SK-N-MC (cell line): Measurements from ENCODE around the gene ISM1.

Experiments
- DNase-seq: peaks from one replicate; pipeline ENCODE4 v3.0.0-alpha.2; 2011; ENCODE audit warnings: low read depth, low spot score
- H3K27ac ChIP-seq: fragments of 200-600 bp; sonication (generic); 2 replicates; pipeline ENCODE4 v1.5.1; 2016; ENCODE audit warnings: mixed run types
- H3K36me3 ChIP-seq: fragments of 200-600 bp; sonication (generic); 2 replicates; pipeline ENCODE4 v1.6.1; 2017; ENCODE audit warnings: antibody characterized with exemption, low read length, mixed read lengths; ENCODE audit not compliant: insufficient read depth
- H3K4me3 ChIP-seq: fragments of 200-600 bp; sonication (generic); 2 replicates; pipeline ENCODE4 v1.5.1; 2016
- H3K9ac ChIP-seq: fragments of 200-600 bp; sonication (generic); 2 replicates; pipeline ENCODE4 v1.8.0; 2017; ENCODE audit warnings: mixed run types, mixed read lengths; ENCODE audit not compliant: insufficient read length
- H3K9me3 ChIP-seq: fragments of 200-600 bp; sonication (generic); 2 replicates; pipeline ENCODE4 v1.6.1; 2017; ENCODE audit warnings: low read depth, mild to moderate bottlenecking, antibody characterized with exemption, low read length, moderate library complexity, mixed read lengths
- EZH2 ChIP-seq: fragments of 200-600 bp; sonication (generic); IDR thresholded peaks from one replicate; pipeline ENCODE4 v1.6.1; 2017; ENCODE audit warnings: antibody characterized with exemption
- FOXP2 ChIP-seq: optimal IDR thresholded peaks from 2 replicates; pipeline ENCODE3; 2011; ENCODE audit warnings: mild to moderate bottlenecking, moderate library complexity; ENCODE audit not compliant: insufficient read depth; ENCODE audit errors: extremely low read length, control extremely low read depth
- POLR2AphosphoS5 ChIP-seq: IDR thresholded peaks from 2 replicates; pipeline ENCODE4 v1.6.1; 2012; ENCODE audit warnings: mild to moderate bottlenecking, low read depth, low read length, borderline replicate concordance

ISM1 gene

GRCh38 chr20:13298692-13299373 lies 77.8 kb downstream of the ISM1 start:
- no peaks in the 10 kb centered on the region for H3K9me3 ChIP-seq
- H3K27ac ChIP-seq = no peak overlapping the region
- H3K36me3 ChIP-seq = no peaks in the 10 kb centered on the region
- no peak overlapping the region for H3K4me3 ChIP-seq
- TF ChIP-seq FOXP2 (no peak), POLR2AphosphoS5 (no peak), EZH2 (no peak)
- no peak for DNase-seq
- H3K9ac ChIP-seq = no peak overlapping the region

GRCh38 chr20:13299401-13299800 lies 78.3 kb downstream of the ISM1 start:
- no peak overlapping the region for H3K9ac ChIP-seq
- H3K4me3 ChIP-seq = no peak overlapping the region
- TF ChIP-seq FOXP2 = no peak
- no peak for TF ChIP-seq POLR2AphosphoS5
- no peak for TF ChIP-seq EZH2
- DNase-seq = no peak
- no peaks in the 10 kb centered on the region for H3K36me3 ChIP-seq
- H3K27ac ChIP-seq = no peak overlapping the region
- H3K9me3 ChIP-seq = no peaks in the 10 kb centered on the region

GRCh38 chr20:13301596-13301995 lies 80.5 kb downstream of the ISM1 start:
- H3K4me3 ChIP-seq = no peak overlapping the region
- TF ChIP-seq EZH2 (no peak), POLR2AphosphoS5 (no peak), FOXP2 (no peak)
- H3K27ac ChIP-seq = no peak overlapping the region
- no peaks in the 10 kb centered on the region for H3K9me3 ChIP-seq
- no peak overlapping the region for H3K9ac ChIP-seq
- no peak for DNase-seq
- no peaks in the 10 kb centered on the region for H3K36me3 ChIP-seq

- no peak for DNase-seq
- no peak overlapping the region for H3K4me3 ChIP-seq
- H3K27ac ChIP-seq = no peak overlapping the region
- no peaks in the 10 kb centered on the region for H3K9me3 ChIP-seq
- no peak for TF ChIP-seq EZH2
- no peak for TF ChIP-seq FOXP2
- no peak for TF ChIP-seq POLR2AphosphoS5
- no peak overlapping the region for H3K9ac ChIP-seq
- H3K36me3 ChIP-seq = no peaks in the 10 kb centered on the region
These were observed 81.8 kb downstream of the ISM1 start for GRCh38 chr20:13302647-13303450.

- Histone ChIP-seq H3K27ac (no peak overlapping the region), H3K9me3 (no peaks in the 10 kb centered on the region), H3K36me3 (no peaks in the 10 kb centered on the region), H3K4me3 (no peak overlapping the region), H3K9ac (no peak overlapping the region)
- no peak for TF ChIP-seq FOXP2
- TF ChIP-seq POLR2AphosphoS5 = no peak
- TF ChIP-seq EZH2 = no peak
- DNase-seq = no peak
These were observed 84.2 kb downstream of the ISM1 start for GRCh38 chr20:13305284-13305683.

- H3K9ac ChIP-seq = no peak overlapping the region
- no peak overlapping the region for H3K4me3 ChIP-seq
- TF ChIP-seq EZH2 (no peak), FOXP2 (no peak), POLR2AphosphoS5 (no peak)
- H3K27ac ChIP-seq = no peak overlapping the region
- DNase-seq = no peak
- H3K9me3 ChIP-seq = no peaks in the 10 kb centered on the region
- H3K36me3 ChIP-seq = no peaks in the 10 kb centered on the region
These were observed 86.6 kb downstream of the ISM1 start for GRCh38 chr20:13307562-13308163.

- Histone ChIP-seq H3K9me3 (no peaks in the 10 kb centered on the region), H3K27ac (no peak overlapping the region), H3K9ac (no peak overlapping the region), H3K36me3 (no peaks in the 10 kb centered on the region), H3K4me3 (no peak overlapping the region)
- no peak for TF ChIP-seq POLR2AphosphoS5
- no peak for DNase-seq
These were observed 91.2 kb downstream of the ISM1 start for GRCh38 chr20:13312300-13312699.

GRCh38 chr20:13313201-13313600 lies 92.1 kb downstream of the ISM1 start:
- no peak for TF ChIP-seq POLR2AphosphoS5
- no peak for TF ChIP-seq EZH2
- no peak for TF ChIP-seq FOXP2
- Histone ChIP-seq H3K9me3 (no peaks in the 10 kb centered on the region), H3K4me3 (no peak overlapping the region), H3K36me3 (no peaks in the 10 kb centered on the region), H3K27ac (no peak overlapping the region), H3K9ac (no peak overlapping the region)
- DNase-seq = no peak
